ACC112 (cell line): Measurements from ENCODE around the gene PHIP.

Experiments used
- H2AFZ ChIP-seq: fragments of 200-600 bp; sonication (generic); one replicate; pipeline ENCODE4 v1.6.0; 2017; ENCODE audit warnings: antibody characterized with exemption, low read length; ENCODE audit not compliant: unreplicated experiment
- H3K27ac ChIP-seq: fragments of 200-600 bp; sonication (generic); 2 replicates; pipeline ENCODE4 v1.5.1; 2014; ENCODE audit warnings: low read depth, mild to moderate bottlenecking, antibody characterized with exemption, low read length, moderate library complexity
- H3K27me3 ChIP-seq: fragments of 200-600 bp; sonication (generic); 2 replicates; pipeline ENCODE4 v1.6.1; 2014; ENCODE audit warnings: mild to moderate bottlenecking, antibody characterized with exemption, low read length, moderate library complexity, mixed read lengths; ENCODE audit not compliant: insufficient read depth
- H3K36me3 ChIP-seq: fragments of 200-600 bp; sonication (generic); 2 replicates; pipeline ENCODE4 v1.6.1; 2016; ENCODE audit warnings: mild to moderate bottlenecking, antibody characterized with exemption, low read length, moderate library complexity, mixed read lengths; ENCODE audit not compliant: insufficient read depth
- H3K4me1 ChIP-seq: fragments of 200-600 bp; sonication (generic); one replicate; pipeline ENCODE4 v1.6.1; 2016; ENCODE audit warnings: low read length, mixed read lengths; ENCODE audit not compliant: insufficient read depth, unreplicated experiment, control insufficient read depth
- H3K4me3 ChIP-seq: fragments of 200-600 bp; sonication (generic); 2 replicates; pipeline ENCODE4 v1.5.1; 2014; ENCODE audit warnings: mild to moderate bottlenecking, low read depth, low read length
- H3K79me2 ChIP-seq: fragments of 200-600 bp; sonication (generic); one replicate; pipeline ENCODE4 v1.6.0; 2016; ENCODE audit warnings: low read length; ENCODE audit not compliant: control insufficient read depth, unreplicated experiment, insufficient read depth

Gene PHIP

DNA sequence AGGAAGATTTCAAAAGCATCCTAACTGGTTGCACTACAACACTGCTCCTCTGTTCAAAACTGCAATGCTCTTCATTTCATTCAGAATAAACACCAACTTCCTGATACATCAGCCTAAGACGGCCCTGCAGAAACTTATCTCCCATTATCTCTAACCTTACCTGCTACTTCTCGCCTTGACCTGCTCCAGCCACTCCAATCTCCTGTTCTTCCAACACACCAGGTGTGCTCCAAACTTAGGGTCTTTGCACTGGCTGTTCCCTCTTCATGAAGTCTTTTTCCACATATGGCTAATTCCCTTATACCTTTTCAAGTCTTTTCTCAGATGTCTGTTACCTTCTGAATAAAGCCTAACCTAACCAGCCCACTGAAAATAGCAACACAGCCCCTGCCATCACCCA lies 32.1 kb downstream of the PHIP start:
- H3K36me3 ChIP-seq = peaks cover 11% of the 10 kb centered on the region
- H3K27ac ChIP-seq = no peak overlapping the region
- H3K4me1 ChIP-seq = no peaks in the 10 kb centered on the region
- H3K4me3 ChIP-seq = no peak overlapping the region
- H3K79me2 ChIP-seq = peaks cover 3% of the 10 kb centered on the region
- H2AFZ ChIP-seq = no peak overlapping the region
- no peaks in the 10 kb centered on the region for H3K27me3 ChIP-seq

- H3K79me2 ChIP-seq = peaks cover 10% of the 10 kb centered on the region
- no peak overlapping the region for H3K4me3 ChIP-seq
- H3K36me3 ChIP-seq = peaks cover 21% of the 10 kb centered on the region
- no peaks in the 10 kb centered on the region for H3K27me3 ChIP-seq
- H3K27ac ChIP-seq = no peak overlapping the region
- no peaks in the 10 kb centered on the region for H3K4me1 ChIP-seq
- H2AFZ ChIP-seq = no peak overlapping the region
Measured at GRCh38 chr6:79042799-79043126, 35.3 kb downstream of the PHIP start.

GRCh38 chr6:79042088-79042798 lies 35.8 kb downstream of the PHIP start:
- Histone ChIP-seq H2AFZ (no peak overlapping the region), H3K79me2 (peaks cover 10% of the 10 kb centered on the region), H3K27ac (no peak overlapping the region), H3K27me3 (no peaks in the 10 kb centered on the region), H3K4me1 (no peaks in the 10 kb centered on the region), H3K4me3 (no peak overlapping the region), H3K36me3 (peaks cover 24% of the 10 kb centered on the region)

GRCh38 chr6:79040083-79040482 lies 38.0 kb downstream of the PHIP start:
- no peaks in the 10 kb centered on the region for H3K4me1 ChIP-seq
- no peak overlapping the region for H3K4me3 ChIP-seq
- H3K79me2 ChIP-seq = peaks cover 12% of the 10 kb centered on the region
- peaks cover 24% of the 10 kb centered on the region for H3K36me3 ChIP-seq
- H3K27ac ChIP-seq = no peak overlapping the region
- H3K27me3 ChIP-seq = no peaks in the 10 kb centered on the region
- no peak overlapping the region for H2AFZ ChIP-seq

- peaks cover 32% of the 10 kb centered on the region for H3K36me3 ChIP-seq
- no peaks in the 10 kb centered on the region for H3K4me1 ChIP-seq
- peaks cover 10% of the 10 kb centered on the region for H3K79me2 ChIP-seq
Measured at GRCh38 chr6:79038061-79038460, 40.0 kb downstream of the PHIP start.

DNA sequence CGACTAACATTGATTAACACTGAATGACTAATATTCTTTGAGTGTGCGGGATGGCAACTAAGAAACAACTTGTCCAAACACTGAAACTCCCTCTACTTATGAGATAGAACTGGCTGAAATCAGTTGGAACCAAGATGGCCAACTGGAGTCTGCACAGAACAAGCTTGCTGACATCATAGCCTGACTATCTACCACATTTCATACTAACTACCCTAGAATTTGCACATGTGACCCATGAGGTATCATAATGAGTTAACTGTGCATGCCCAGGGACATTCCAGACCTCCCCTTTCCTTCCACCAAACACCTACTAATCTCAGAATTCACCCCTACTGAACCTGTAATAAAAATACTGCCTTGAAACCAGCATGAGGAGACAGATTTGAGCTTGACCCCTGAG lies 43.2 kb downstream of the PHIP start:
- Histone ChIP-seq H3K27me3 (no peaks in the 10 kb centered on the region), H3K27ac (no peak overlapping the region), H3K36me3 (peaks cover 27% of the 10 kb centered on the region), H3K4me1 (peaks cover 25% of the 10 kb centered on the region), H3K79me2 (peaks cover 15% of the 10 kb centered on the region), H3K4me3 (no peak overlapping the region), H2AFZ (no peak overlapping the region)

More at GRCh38 chr6:79038061-79038460, 40.0 kb downstream of the PHIP start:
- Histone ChIP-seq H2AFZ (no peak overlapping the region), H3K4me3 (no peak overlapping the region), H3K27ac (no peak overlapping the region), H3K27me3 (no peaks in the 10 kb centered on the region)

GRCh38 chr6:79033279-79033678 lies 44.8 kb downstream of the PHIP start:
- Histone ChIP-seq H3K4me1 (peaks cover 25% of the 10 kb centered on the region), H3K4me3 (no peak overlapping the region), H3K27me3 (no peaks in the 10 kb centered on the region), H2AFZ (no peak overlapping the region), H3K79me2 (peaks cover 11% of the 10 kb centered on the region), H3K27ac (no peak overlapping the region), H3K36me3 (peaks cover 20% of the 10 kb centered on the region)

DNA sequence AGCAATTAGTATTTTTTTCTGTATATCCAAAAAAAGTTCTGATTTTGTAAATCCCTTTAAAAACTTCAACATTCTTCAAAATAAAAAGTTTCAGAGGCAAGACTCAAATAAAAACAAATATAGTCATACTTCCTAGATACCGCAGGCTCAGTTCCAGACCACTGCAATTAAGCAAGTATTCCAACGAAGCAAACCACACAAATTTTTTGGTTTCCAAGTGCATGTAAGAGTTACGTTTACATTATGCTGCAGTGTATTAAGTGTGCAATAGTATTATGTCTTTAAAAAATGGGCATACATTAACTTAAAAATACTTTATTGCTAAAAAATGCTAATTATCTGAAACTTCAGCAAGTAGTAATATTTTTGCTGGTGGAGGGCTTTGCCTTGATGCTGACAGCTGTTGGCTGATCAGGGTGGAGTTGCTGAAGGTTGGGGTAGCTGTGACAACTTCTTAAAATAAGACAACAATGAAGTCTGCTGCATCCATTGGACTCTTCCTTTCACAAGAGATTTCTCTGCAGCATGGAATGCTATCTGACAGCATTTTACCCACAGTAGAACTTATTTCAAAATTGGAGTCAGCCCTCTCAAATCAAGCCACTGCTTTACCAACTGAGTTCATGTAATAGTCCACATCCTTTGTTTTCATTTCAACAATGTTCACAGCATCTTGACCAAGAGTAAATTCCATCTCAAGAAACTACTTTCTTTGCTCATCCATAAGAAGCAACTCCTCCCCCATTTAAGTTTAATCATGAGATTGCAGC lies 46.0 kb downstream of the PHIP start:
- H3K27ac ChIP-seq = peak overlapping the region; percentile 42
- H3K79me2 ChIP-seq = peaks cover 11% of the 10 kb centered on the region
- H3K36me3 ChIP-seq = peaks cover 19% of the 10 kb centered on the region

GRCh38 chr6:79030511-79030910 lies 47.5 kb downstream of the PHIP start:
- peaks cover 19% of the 10 kb centered on the region for H3K36me3 ChIP-seq
- H3K27me3 ChIP-seq = no peaks in the 10 kb centered on the region
- no peak overlapping the region for H3K4me3 ChIP-seq
- peaks cover 25% of the 10 kb centered on the region for H3K4me1 ChIP-seq
- no peak overlapping the region for H3K27ac ChIP-seq
- H3K79me2 ChIP-seq = peaks cover 15% of the 10 kb centered on the region
- H2AFZ ChIP-seq = no peak overlapping the region

More for the DNA sequence above, 46.0 kb downstream of the PHIP start:
- H2AFZ ChIP-seq = no peak overlapping the region
- H3K4me3 ChIP-seq = peak overlapping the region; percentile 49
- H3K27me3 ChIP-seq = no peaks in the 10 kb centered on the region
- peaks cover 25% of the 10 kb centered on the region for H3K4me1 ChIP-seq

- Histone ChIP-seq H3K4me3 (no peak overlapping the region), H2AFZ (no peak overlapping the region), H3K27ac (no peak overlapping the region), H3K79me2 (peaks cover 13% of the 10 kb centered on the region), H3K27me3 (no peaks in the 10 kb centered on the region), H3K36me3 (peaks cover 19% of the 10 kb centered on the region), H3K4me1 (peaks cover 25% of the 10 kb centered on the region)
Measured at GRCh38 chr6:79030023-79030422, 48.0 kb downstream of the PHIP start.
